NOMO-1 treated with DMSO at 0.1 percent for 48 hours (cell line): ENCODE data around the gene ZNF618.

Experiments
- DNase-seq: peaks from one replicate; lab custom pipeline; 2025; ENCODE audit not compliant: unreplicated experiment; lab: John Stamatoyannopoulos, UW

ZNF618 gene

DNA sequence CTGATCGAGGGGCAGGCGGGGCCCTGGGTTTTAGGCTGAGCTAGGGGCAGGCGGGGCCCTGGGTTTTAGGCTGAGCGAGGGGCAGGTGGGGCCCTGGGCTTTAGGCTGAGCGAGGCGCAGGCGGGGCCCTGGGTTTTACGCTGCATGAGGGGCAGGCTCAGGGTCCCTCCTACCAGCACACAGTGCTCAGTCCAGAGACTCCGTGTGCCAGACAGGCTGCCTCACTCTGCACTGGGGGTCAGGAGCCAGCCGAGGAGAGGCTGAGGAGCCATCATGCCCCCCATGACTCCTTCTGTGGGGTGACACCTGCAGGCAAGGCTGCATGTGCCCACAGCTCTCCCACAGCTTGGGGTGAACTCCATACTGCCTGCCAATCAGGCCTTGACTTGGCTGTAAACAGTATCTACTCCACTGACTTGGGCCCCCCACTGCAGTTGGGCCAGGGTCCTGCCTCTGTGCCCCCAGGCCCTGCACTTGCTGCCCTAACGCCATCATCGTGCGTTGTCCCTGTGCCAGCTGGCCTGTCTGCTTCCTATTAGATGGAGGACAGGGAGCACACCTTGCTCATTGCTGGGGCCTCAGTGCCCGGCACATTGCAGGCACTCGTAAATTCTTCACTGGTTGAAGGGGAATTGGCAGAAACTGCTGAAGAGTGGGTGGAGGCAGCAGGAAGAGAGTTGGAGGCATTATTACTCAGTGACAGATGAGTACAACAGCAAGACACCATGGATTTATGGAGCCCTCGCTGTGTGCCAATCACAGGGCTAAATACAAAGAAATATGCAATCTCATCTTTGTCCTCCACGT is 123.3 kb downstream of the ZNF618 start:
- DNase-seq, result peak; percentile 50

DNA sequence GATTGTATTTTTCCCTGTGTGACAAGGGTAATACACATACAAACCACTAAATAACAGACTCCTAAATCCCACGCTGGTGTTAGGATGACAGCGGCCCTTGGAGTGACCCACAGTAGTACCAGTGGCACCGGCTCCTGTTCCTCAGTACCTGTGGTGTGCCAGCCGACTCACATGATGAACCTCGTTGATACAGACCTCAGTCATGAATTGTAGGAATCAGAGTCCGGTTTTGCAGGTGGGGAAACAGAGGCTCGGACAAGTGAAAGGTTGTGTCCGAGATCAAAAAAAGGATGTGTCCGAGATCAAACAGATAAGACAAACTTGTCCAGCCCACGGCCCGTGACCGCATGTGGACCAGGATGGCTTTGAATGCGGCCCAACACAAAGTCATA is 124.0 kb downstream of the ZNF618 start:
- DNase-seq, result no peak

- no peak for DNase-seq
These were observed 124.7 kb downstream of the ZNF618 start for GRCh38 chr9:114000671-114001409.

DNA sequence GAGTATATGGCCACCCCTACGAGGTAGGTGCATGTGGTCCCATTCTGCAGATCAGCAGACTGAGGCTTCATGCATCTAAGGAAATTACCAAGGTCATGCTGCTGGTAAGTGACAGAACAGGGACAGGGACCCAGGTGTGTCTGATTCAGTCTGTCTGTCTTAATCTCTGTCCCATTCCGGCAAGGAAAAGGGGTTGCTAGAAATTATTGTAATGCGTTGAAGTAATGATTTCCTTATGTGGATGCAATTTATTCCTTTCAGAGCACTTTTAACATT is 125.2 kb downstream of the ZNF618 start:
- no peak for DNase-seq

DNA sequence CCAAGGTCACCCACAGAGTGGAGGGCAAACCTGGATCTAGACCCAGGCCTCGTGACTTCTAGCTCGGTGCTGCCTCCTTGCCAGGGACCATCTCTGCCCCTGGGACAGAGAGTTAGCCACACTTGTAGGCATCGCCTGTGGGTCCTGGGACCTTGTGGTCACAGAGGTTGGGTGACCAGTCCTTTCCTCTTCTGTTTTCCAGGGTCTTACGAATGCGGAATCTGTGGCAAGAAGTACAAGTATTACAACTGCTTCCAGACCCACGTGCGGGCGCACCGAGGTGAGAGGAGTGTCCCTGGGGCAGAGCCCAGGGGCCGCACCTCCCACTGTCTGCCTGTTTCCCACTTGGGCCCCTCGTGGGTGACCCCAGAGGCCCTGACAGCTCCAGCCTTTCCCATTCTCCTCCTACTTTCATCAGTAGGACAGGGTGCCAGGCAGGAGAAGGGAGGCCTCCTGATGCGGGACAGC is 125.7 kb downstream of the ZNF618 start:
- no peak for DNase-seq

DNA sequence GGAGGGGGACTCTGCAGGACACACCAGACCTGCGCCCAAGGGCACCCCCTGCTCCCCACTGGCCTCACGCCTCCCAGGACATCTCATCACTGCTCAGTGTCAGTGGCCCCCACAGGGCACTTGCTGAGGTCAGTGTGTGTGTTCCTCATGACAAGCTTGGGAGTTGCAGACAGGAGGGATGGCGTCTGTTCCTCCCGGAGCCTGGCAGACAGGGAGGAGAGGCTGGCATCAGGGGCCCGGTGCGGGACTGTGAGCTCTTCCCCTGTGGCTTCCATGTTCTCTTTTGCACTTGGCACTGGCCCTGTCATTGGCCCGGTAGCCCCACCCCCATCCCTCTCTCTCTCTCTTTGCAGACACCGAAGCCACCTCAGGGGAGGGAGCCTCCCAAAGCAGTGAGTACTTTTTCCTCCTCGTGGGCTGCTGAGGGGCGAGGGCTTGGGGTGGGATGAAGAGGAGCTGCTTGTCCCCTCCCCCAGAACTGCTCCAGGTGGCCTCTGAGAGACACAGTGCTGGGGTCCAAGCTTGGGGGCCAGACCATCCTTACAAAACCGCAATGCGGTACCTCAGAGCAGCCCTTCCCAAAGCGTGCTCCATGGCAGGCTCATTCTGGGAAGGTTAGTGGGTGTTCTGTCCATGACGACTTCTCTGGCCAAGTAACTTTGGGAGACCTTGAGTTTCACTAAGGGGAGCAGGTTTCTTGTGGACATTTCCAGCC is 126.3 kb downstream of the ZNF618 start:
- DNase-seq, result no peak

GRCh38 chr9:114002986-114003350 is 126.9 kb downstream of the ZNF618 start:
- no peak for DNase-seq

DNA sequence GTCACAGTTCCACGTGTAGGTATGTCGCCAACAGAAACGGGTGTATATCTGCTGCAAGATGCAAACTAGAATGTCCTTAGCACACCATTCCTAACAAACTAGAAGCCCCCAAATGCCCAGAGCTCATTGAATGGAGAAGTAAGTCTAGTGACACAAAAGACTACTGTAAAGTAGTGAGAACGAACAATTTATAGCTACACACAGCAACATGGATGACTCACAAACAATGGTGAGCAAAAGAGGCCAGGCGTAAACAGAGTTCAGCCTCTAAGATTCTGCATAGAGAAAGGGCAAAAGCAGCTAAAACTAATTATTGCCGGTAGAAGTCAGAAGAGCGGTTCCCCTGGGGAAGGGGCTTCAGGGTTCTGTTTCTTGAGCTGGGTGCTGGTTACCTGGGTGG is 127.2 kb downstream of the ZNF618 start:
- DNase-seq, result peak; percentile 44

GRCh38 chr9:114003758-114004157 is 127.6 kb downstream of the ZNF618 start:
- DNase-seq, result peak; percentile 31

DNA sequence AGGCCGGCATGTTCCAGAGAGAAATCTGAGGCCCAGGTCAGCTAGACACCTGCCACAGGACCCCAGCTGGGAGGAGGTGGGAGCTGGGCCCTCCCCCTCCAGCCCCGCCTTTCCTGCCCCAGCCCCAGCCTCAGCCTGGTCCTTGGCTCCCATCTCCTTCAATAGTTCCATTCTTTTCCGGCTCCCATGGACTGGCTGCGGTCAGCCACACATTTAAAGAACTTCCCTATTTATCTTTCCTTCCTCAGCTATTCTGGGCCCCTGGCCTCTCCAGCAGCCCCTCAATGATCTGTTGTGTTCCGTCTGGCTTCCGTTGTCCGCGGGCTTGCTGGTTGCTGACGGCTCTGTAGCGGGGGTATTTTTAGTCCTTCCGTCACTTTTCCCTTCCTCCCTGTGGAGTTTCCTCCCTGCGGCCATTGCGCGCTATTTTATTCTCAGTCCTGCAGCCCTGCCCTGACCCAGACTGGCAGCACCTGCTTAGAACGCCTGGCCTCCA is 128.2 kb downstream of the ZNF618 start:
- peak; percentile 64 for DNase-seq

DNA sequence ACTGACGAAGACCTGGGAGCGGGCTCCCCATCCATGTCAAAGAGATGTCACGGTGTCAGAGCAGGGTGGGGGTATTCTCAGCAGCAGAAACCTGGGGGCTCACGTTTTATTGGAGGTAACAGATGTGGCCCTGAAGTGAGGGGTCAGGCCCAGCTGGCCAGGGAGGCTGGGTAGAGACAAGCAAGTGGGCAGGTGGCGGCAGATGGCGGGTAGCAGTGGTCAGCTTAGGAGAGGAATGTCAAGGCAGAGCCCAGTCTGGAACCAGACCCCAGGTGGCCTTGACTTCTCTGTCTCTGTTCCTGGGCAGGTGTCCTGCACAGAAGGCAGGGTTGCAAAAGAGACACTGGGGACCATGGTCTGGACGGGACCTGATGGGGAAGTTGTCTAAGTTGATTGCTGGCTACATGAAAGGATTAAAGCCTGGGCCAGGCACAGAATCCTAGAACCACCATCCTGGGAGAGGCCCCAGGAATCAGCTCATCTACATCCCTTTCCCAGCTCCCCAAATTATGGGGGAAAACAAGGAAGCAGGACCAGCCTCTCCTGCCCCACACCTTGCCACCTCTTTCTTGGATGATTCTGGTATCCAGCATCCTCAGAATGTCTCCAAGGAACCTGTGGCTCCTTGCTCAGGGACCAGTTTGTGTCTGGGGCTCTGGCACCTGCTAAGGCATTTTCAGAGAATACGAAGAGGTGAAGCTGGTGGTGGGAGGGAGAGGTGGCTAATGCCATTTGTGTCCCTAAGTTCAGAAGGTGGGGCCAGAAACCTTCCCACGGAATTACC is 129.5 kb downstream of the ZNF618 start:
- DNase-seq, result no peak

GRCh38 chr9:114006155-114006550 is 130.0 kb downstream of the ZNF618 start:
- DNase-seq, result no peak

DNA sequence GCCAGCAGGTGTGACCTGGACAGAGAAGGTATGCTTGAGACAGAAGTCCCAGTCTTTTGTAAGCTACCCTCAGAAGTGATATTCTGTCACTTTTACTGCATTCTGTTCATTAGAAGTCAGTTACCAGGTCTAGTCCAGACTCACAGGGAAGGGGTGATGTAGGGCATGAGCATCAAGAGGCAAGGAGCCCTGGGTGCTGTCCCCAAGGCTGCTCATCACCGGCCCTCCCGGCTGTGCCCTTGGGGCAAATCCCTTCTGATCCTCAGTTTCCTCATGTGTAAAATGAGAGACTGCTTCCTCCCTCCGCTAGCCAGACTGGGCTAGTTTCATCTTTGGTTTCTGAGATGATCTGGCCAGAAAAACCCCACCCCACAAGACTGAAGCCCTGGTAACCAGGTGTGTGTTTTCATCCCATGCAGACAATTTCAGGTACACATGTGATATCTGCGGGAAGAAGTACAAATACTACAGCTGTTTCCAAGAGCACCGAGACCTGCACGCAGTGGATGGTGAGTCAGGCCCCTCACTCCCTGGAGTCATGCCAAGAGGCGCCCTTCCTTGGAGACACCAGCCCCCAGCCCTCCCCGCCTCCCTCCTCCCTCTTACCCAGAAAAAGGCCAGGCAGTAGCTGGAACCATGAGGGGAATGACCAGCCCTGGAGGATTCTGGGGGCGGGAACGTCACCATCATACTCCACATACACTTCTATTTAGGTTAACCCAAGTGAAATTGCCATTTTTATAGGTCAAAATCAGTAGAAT is 131.0 kb downstream of the ZNF618 start:
- no peak for DNase-seq

DNA sequence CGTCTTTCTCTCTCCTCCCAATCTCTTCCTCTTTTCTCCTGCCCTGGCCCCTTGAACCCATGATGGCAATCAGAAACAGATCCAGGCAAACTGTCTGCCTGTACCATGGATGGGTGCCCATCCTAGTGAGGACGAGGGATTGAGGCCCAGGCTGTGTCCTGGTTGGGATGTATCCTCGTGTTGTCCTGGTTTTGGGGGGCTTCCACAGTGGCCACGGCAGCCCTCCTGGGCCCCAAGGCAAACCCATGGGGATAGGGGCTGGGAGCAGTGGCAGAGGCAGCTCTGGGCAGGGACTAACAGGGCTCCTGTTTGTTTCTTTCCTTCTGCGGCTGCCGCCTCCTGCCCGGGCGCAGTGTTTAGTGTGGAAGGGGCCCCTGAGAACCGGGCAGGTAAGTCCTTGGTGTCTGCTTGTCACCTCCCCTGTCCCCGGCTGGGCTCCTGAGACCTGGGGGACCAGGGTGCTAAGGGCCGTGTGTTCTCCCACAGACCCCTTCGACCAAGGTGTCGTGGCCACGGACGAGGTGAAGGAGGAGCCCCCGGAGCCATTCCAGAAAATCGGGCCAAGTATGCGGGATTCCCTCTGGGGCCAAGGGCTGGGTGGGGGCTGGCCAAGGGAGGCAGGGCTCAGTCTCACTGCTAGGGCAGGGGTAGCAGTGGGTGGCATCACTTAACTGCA is 132.0 kb downstream of the ZNF618 start:
- no peak for DNase-seq

- DNase-seq, result no peak
These were observed 132.7 kb downstream of the ZNF618 start for GRCh38 chr9:114008667-114009410.

GRCh38 chr9:114011313-114011712 is 135.2 kb downstream of the ZNF618 start:
- DNase-seq, result no peak

DNA sequence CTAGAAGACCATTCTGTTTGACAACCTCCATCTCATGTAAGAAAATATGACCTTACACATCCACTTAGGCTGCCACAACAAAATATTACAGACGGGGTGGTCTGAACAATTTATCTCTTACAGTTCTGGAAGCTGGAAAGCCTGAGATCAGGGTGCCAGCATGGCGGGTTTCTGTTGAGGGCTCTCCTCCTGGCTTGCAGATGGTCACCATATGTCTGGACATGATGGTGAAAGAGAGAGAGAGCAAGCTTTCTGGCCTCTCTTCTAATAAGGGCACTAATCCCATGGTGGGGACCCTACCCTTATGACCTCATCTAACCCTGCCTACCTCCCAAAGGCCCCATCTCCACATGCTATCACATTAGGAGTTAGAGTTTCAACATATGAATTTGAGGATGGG is 136.0 kb downstream of the ZNF618 start:
- DNase-seq, result no peak

DNA sequence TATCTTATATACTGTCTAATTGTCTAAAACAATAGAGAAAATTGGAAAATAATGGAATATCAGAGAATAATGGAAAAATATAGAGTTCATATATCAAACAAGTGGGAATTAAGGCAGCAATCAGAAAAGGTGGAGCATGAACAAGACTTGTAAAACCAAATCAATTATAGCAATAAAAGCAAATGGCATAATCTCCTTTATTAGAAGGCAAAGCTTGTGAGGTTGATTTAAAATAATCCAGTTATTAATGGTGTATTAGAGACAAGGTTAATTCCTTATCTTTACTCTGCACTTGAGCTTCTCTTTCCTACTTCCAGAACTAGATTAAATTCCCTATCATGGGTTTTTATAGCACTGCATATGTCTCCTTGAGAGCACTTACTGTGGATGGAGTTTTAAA is 137.9 kb downstream of the ZNF618 start:
- no peak for DNase-seq

- no peak for DNase-seq
These were observed 139.5 kb downstream of the ZNF618 start for GRCh38 chr9:114015607-114016006.
